Nephron progenitor cell (in vitro differentiated cells): ENCODE data around the gene SUN2.

Experiments used
- DNase-seq: peaks from one replicate; pipeline ENCODE4 v3.0.0; 2021
- H3K27ac Mint-ChIP-seq: 2 replicates; pipeline ENCODE4 v1.8.0; 2021; ENCODE audit warnings: mild to moderate bottlenecking, moderate library complexity, mixed read lengths
- H3K27me3 Mint-ChIP-seq: 2 replicates; pipeline ENCODE4 v1.8.0; 2021; ENCODE audit warnings: mild to moderate bottlenecking, low read depth, mixed read lengths; ENCODE audit not compliant: poor library complexity
- H3K36me3 Mint-ChIP-seq: 2 replicates; pipeline ENCODE4 v1.8.0; 2021; ENCODE audit warnings: low read depth, mixed read lengths
- H3K4me1 Mint-ChIP-seq: 2 replicates; pipeline ENCODE4 v1.8.0; 2021; ENCODE audit warnings: mixed read lengths
- H3K4me3 Mint-ChIP-seq: 2 replicates; pipeline ENCODE4 v1.8.0; 2021; ENCODE audit warnings: mild to moderate bottlenecking, moderate library complexity, mixed read lengths
- H3K9me3 Mint-ChIP-seq: 2 replicates; pipeline ENCODE4 v1.8.0; 2021; ENCODE audit warnings: mild to moderate bottlenecking, moderate library complexity, mixed read lengths
- TF ChIP-seq, protein P1 (sequence below): fragments of 200-600 bp; sonication (generic); IDR thresholded peaks from 2 replicates; pipeline ENCODE4 v1.5.0; 2021; ENCODE audit warnings: antibody characterized with exemption

Gene SUN2

DNA sequence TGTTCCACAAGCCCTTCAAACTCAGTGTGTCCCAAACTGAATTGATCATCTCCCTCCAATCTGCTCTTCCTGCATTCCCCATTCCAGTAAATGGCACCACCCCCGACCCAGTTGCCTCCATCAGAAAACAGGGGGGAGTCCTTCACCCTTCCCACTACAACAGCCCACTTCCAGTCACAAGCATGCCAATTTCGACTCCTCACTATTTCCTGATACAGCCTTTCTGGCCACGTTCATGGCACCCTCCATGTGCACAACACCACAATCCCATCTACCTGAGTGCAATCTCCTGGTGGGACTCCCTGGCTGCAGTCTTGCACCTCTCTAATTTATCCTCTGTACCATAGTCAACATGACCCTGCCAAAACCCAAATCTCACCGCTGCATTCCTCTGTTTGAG is 39.8 kb upstream of the SUN2 start:
- Mint-ChIP-seq H3K36me3 (no peaks in the 10 kb centered on the region), H3K27me3 (peaks cover 61% of the 10 kb centered on the region), H3K4me1 (peaks cover 12% of the 10 kb centered on the region), H3K27ac (no peak overlapping the region), H3K9me3 (peaks cover 10% of the 10 kb centered on the region), H3K4me3 (no peak overlapping the region)
- no peak for DNase-seq
- TF ChIP-seq, protein P1, sequence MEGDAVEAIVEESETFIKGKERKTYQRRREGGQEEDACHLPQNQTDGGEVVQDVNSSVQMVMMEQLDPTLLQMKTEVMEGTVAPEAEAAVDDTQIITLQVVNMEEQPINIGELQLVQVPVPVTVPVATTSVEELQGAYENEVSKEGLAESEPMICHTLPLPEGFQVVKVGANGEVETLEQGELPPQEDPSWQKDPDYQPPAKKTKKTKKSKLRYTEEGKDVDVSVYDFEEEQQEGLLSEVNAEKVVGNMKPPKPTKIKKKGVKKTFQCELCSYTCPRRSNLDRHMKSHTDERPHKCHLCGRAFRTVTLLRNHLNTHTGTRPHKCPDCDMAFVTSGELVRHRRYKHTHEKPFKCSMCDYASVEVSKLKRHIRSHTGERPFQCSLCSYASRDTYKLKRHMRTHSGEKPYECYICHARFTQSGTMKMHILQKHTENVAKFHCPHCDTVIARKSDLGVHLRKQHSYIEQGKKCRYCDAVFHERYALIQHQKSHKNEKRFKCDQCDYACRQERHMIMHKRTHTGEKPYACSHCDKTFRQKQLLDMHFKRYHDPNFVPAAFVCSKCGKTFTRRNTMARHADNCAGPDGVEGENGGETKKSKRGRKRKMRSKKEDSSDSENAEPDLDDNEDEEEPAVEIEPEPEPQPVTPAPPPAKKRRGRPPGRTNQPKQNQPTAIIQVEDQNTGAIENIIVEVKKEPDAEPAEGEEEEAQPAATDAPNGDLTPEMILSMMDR = no peak

DNA sequence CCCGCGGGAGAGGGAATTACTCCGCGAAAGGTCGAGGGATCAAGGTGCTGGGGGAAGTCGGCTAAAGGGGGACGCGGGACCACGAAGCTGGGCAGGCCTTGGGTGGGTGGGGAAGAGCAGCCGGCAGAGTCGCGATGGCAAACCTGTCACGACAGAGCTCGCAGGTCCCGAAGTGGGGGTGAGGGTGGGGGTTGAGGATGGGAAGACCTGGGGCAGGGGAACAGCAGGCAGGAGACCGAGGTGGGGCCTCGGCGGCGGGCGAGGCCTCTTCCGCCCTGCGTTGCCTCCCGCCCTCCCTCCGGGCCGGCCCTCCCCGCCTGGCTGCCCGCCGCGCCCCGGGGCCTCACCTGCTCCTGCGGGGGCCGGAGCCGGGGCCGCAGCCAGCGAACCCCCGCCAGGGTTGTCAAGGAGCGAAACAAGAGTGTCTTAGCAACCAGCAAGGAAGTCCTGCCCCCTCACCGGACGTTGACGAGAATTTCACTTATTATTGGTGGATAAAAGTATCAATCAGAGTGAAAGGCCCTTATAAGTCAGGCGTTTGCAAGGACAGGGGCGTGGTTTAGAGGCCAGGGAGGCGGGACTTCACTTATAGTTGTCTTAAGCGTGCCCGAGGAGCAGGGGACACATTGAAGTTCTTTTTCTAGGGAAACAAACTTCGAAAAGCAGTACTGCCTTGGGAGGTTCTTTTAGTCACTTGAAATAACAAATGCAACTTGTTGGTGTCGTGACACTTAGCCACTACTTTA is 38.1 kb upstream of the SUN2 start, which contains the start of gene DNAL4:
DNAL4 (minus strand) TSS at position 423 of the 746 bp plus-strand sequence. CDS start 11,412 bp downstream, outside the sequence.
- peaks cover 12% of the 10 kb centered on the region for H3K4me1 Mint-ChIP-seq
- no peaks in the 10 kb centered on the region for H3K36me3 Mint-ChIP-seq
- H3K4me3 Mint-ChIP-seq = peak within 1 kb of the TSS; percentile 95
- peak within 1 kb of the TSS; percentile 18 for H3K27ac Mint-ChIP-seq
- peaks cover 10% of the 10 kb centered on the region for H3K9me3 Mint-ChIP-seq
- H3K27me3 Mint-ChIP-seq = peaks cover 44% of the 10 kb centered on the region
- DNase-seq = peak; percentile 91
- TF ChIP-seq, protein P1 = no peak

DNA sequence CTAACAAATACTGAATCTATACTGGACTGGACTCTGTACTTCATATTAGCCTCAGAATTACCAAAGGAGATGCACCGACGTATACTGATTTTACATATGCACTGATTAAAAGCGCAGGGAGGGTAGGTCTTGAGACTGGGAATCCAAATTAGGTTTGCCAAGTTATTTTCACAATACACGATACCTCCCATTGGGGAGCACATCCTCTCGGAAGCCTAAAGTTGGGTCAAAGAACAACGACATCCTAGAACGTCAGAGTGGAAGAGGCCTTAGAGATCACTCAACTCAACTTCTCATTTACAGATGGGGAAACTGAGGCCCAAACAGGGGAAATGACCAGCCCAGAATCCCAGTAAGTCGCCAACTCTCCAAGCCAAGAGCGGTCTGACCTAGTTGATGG is 37.5 kb upstream of the SUN2 start:
- DNase-seq = no peak
- peak overlapping the region; percentile 95 for H3K4me3 Mint-ChIP-seq
- H3K27ac Mint-ChIP-seq = peak overlapping the region; percentile 18
- H3K36me3 Mint-ChIP-seq = no peaks in the 10 kb centered on the region
- TF ChIP-seq, protein P1 = no peak
- peaks cover 12% of the 10 kb centered on the region for H3K4me1 Mint-ChIP-seq
- peaks cover 38% of the 10 kb centered on the region for H3K27me3 Mint-ChIP-seq
- peaks cover 6% of the 10 kb centered on the region for H3K9me3 Mint-ChIP-seq

DNA sequence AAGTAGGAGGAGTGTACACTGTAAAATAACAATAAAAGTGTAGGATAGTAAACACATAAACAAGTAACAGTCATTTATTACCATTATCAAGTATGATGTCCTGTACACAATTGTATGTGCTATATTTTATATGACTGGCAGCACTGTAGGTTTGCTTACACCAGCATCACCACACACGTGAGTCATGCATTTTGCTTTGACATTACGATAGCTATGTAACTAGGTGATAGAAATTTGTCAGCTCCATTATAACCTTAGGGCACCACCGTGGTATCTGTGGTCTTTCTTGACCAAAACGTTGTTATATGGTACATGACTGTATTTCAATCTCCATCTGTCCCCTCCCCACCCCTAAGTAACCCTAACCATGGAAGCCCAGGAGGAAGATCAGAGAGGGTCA is 37.0 kb upstream of the SUN2 start:
- DNase-seq = no peak
- H3K9me3 Mint-ChIP-seq = peaks cover 4% of the 10 kb centered on the region
- TF ChIP-seq, protein P1 = no peak
- peaks cover 33% of the 10 kb centered on the region for H3K27me3 Mint-ChIP-seq
- peak overlapping the region; percentile 18 for H3K27ac Mint-ChIP-seq
- H3K4me3 Mint-ChIP-seq = peak overlapping the region; percentile 95
- no peaks in the 10 kb centered on the region for H3K36me3 Mint-ChIP-seq
- H3K4me1 Mint-ChIP-seq = peaks cover 12% of the 10 kb centered on the region

DNA sequence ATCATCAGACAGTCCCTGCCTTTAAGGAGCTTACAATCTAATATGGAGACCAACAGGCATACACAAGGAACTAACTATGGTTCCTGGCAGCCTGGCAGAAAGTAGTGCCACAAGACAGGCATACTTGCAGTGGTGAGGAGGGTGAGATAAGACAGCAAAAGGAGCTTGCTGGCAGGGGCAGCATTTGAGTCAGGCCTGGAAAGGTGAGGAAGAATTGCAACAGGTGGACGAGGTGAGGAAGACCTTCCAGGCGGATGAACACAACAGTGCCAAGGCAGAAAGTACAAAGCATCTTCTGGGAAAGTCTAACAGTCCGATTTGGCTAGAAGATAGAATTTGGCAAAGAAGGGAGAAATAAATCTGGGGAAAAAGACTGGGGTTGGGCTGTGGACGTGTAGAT is 33.8 kb upstream of the SUN2 start:
- Mint-ChIP-seq H3K4me1 (peaks cover 13% of the 10 kb centered on the region), H3K27ac (no peak overlapping the region), H3K4me3 (no peak overlapping the region), H3K27me3 (peaks cover 5% of the 10 kb centered on the region), H3K9me3 (no peaks in the 10 kb centered on the region), H3K36me3 (peaks cover 5% of the 10 kb centered on the region)
- no peak for DNase-seq
- TF ChIP-seq, protein P1 = no peak

GRCh38 chr22:38788846-38789245 is 33.0 kb upstream of the SUN2 start:
- no peak overlapping the region for H3K27ac Mint-ChIP-seq
- no peaks in the 10 kb centered on the region for H3K27me3 Mint-ChIP-seq
- DNase-seq = no peak
- no peak overlapping the region for H3K4me3 Mint-ChIP-seq
- TF ChIP-seq, protein P1 = no peak
- H3K4me1 Mint-ChIP-seq = peaks cover 15% of the 10 kb centered on the region
- peaks cover 5% of the 10 kb centered on the region for H3K36me3 Mint-ChIP-seq
- no peaks in the 10 kb centered on the region for H3K9me3 Mint-ChIP-seq
